Measurements from ENCODE around the gene PKD1. TPM values are rescaled to one million over a fixed set of nuclear protein-coding genes. Genes with fewer than 3 reads are reported as not detected.

Gene PKD1
- total and polyA plus RNA-seq, 2 donors (not counting 1 experiment from before 2014, with no cell fraction given) = 100 to 116 TPM

GRCh38 chr16:2173366-2173765 is 37.7 kb upstream of the PKD1 start:
- H3K27ac ChIP-seq (ENCODE audit: low read length in 2 of 2) = no peak overlapping the region
- no peak overlapping the region for H3K27ac Mint-ChIP-seq
- ATAC-seq (ENCODE audit: low read depth) (no peak), DNase-seq (no peak)
- H3K79me2 ChIP-seq (ENCODE audit: control insufficient read depth, insufficient read depth, low read length) = peaks cover 13% of the 10 kb centered on the region
- H3K36me3 ChIP-seq (replicated peaks in 1 of 2; ENCODE audit: control extremely low read depth in 1 of 2, control insufficient read depth in 1 of 2, extremely low read depth in 1 of 2, insufficient read depth in 2 of 2, low read length in 1 of 2) = peaks cover 0 to 36% of the 10 kb centered on the region in 2 experiments
- H3K9me3 ChIP-seq (ENCODE audit: control extremely low read depth in 1 of 3, control insufficient read depth in 2 of 3, insufficient read depth in 1 of 3, low read length in 2 of 3) = no peaks in the 10 kb centered on the region
- CTCF ChIA-PET = no interaction called here
- H4K20me1 ChIP-seq (ENCODE audit: control insufficient read depth, insufficient read depth, low read length, poor library complexity, severe bottlenecking) = no peaks in the 10 kb centered on the region
- 98% methylated on average over 13 of the region's 14 CpGs for WGBS (ENCODE audit: insufficient coverage)
- H3K4me1 Mint-ChIP-seq = no peaks in the 10 kb centered on the region
- H3K4me3 ChIP-seq (ENCODE audit: control extremely low read depth in 1 of 5, extremely low read depth in 1 of 5, insufficient read depth in 1 of 5, low read depth in 2 of 5, low read length in 4 of 5) = no peak overlapping the region
- H3K27me3 Mint-ChIP-seq = no peaks in the 10 kb centered on the region
- POLR2A ChIA-PET = no interaction called here
- no peak for TF ChIP-seq CTCF (IDR thresholded peaks at IDR 0.05)
- no peak for TF ChIP-seq EZH2 (IDR thresholded peaks at IDR 0.05; ENCODE audit: borderline replicate concordance, insufficient read depth, low read depth, low read length, poor library complexity, severe bottlenecking)
- H3K4me2 ChIP-seq (replicated peaks; ENCODE audit: low read depth, low read length, poor library complexity, severe bottlenecking) = no peak overlapping the region
- no peaks in the 10 kb centered on the region for H3K4me1 ChIP-seq (ENCODE audit: control insufficient read depth in 2 of 2, insufficient read depth in 2 of 2, low read length in 2 of 2)
- H3K9ac ChIP-seq (ENCODE audit: low read length) = no peak overlapping the region
- H2AFZ ChIP-seq (ENCODE audit: insufficient read depth, low read depth, low read length, poor library complexity, severe bottlenecking) = no peak overlapping the region
- intact Hi-C loops (cut with micrococcal nuclease) = no loop called here
- no peak overlapping the region for H3K4me3 Mint-ChIP-seq
- no peaks in the 10 kb centered on the region for H3K9me3 Mint-ChIP-seq (ENCODE audit: insufficient read depth)
- no peaks in the 10 kb centered on the region for H3K27me3 ChIP-seq (replicated peaks in 1 of 4; ENCODE audit: control extremely low read depth in 1 of 4, control insufficient read depth in 3 of 4, insufficient read depth in 4 of 4, low read length in 3 of 4)

DNA sequence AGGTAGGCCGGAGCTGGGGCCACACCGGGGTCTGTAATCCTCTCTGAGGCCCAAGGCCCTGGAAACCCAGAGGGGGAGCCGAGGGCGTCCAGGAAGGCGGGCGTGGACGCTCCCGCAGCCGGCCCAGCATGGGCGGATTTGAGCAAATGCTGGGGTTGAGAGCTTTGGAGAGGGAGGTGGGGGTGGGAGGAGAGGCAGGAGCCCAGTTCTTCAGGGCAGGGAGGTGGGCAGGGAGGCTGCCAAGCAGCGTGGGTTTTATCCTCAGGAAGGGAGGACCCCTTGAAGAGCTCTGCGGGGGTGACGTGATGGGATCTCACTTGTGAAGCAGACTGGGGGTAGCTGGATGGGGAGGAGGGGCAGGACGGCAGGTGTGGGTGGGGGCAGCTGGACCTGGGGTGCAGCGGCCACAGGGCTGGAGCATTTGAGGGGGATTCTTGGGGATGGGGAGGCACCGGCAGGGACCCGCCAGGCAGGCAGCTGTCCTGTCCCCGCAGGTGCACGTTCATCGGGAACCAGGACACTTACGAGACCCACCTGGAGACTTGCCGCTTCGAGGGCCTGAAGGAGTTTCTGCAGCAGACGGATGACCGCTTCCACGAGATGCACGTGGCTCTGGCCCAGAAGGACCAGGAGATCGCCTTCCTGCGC is 37.1 kb upstream of the PKD1 start:
- H3K79me2 ChIP-seq (ENCODE audit: control insufficient read depth, insufficient read depth, low read length) = peaks cover 18% of the 10 kb centered on the region
- no peaks in the 10 kb centered on the region for H3K27me3 ChIP-seq (replicated peaks in 1 of 4; ENCODE audit: control extremely low read depth in 1 of 4, control insufficient read depth in 3 of 4, insufficient read depth in 4 of 4, low read length in 3 of 4)
- no peak overlapping the region for H3K4me3 Mint-ChIP-seq
- ATAC-seq (ENCODE audit: low read depth) (no peak), DNase-seq (no peak)
- H3K9me3 ChIP-seq (ENCODE audit: control extremely low read depth in 1 of 3, control insufficient read depth in 2 of 3, insufficient read depth in 1 of 3, low read length in 2 of 3) = no peaks in the 10 kb centered on the region
- CTCF ChIA-PET = no interaction called here
- no peak overlapping the region for H3K4me3 ChIP-seq (ENCODE audit: control extremely low read depth in 1 of 5, extremely low read depth in 1 of 5, insufficient read depth in 1 of 5, low read depth in 2 of 5, low read length in 4 of 5)
- no peaks in the 10 kb centered on the region for H3K4me1 ChIP-seq (ENCODE audit: control insufficient read depth in 2 of 2, insufficient read depth in 2 of 2, low read length in 2 of 2)
- H3K27ac ChIP-seq (ENCODE audit: low read length in 2 of 2) = no peak overlapping the region
- POLR2A ChIA-PET = no interaction called here
- H4K20me1 ChIP-seq (ENCODE audit: control insufficient read depth, insufficient read depth, low read length, poor library complexity, severe bottlenecking) = no peaks in the 10 kb centered on the region
- WGBS (ENCODE audit: insufficient coverage) = 98% methylated on average over 26 of the region's 29 CpGs
- H3K36me3 ChIP-seq (replicated peaks in 1 of 2; ENCODE audit: control extremely low read depth in 1 of 2, control insufficient read depth in 1 of 2, extremely low read depth in 1 of 2, insufficient read depth in 2 of 2, low read length in 1 of 2) = peaks cover 0 to 41% of the 10 kb centered on the region in 2 experiments
- no peak overlapping the region for H3K4me2 ChIP-seq (replicated peaks; ENCODE audit: low read depth, low read length, poor library complexity, severe bottlenecking)
- TF ChIP-seq CTCF (IDR thresholded peaks at IDR 0.05) = no peak
- TF ChIP-seq EZH2 (IDR thresholded peaks at IDR 0.05; ENCODE audit: borderline replicate concordance, insufficient read depth, low read depth, low read length, poor library complexity, severe bottlenecking) = no peak
- no peak overlapping the region for H2AFZ ChIP-seq (ENCODE audit: insufficient read depth, low read depth, low read length, poor library complexity, severe bottlenecking)
- no peaks in the 10 kb centered on the region for H3K27me3 Mint-ChIP-seq
- H3K27ac Mint-ChIP-seq = no peak overlapping the region
- intact Hi-C loops (cut with micrococcal nuclease) = no loop called here
- no peaks in the 10 kb centered on the region for H3K9me3 Mint-ChIP-seq (ENCODE audit: insufficient read depth)
- no peaks in the 10 kb centered on the region for H3K4me1 Mint-ChIP-seq
- H3K9ac ChIP-seq (ENCODE audit: low read length) = no peak overlapping the region

All from B cell (primary cell).